HepG2 (cell line): ENCODE data around the gene SOWAHA. TPM values are rescaled to one million over a fixed set of nuclear protein-coding genes. Genes with fewer than 3 reads are reported as not detected.
A peak's percentile ranks its signal among the peaks of the same experiment; 100 is the strongest.

Experiments
- ATF3 ChIP-seq: sonication (generic); formaldehyde crosslinking; IDR thresholded peaks from 2 replicates; pipeline ENCODE4 v1.4.0; 2020; ENCODE audit warnings: missing genetic modification reagents
- KDM1A ChIP-seq: IDR thresholded peaks from 2 replicates; pipeline ENCODE4 v1.6.1; 2016; ENCODE audit warnings: missing compliant biosample characterization
- KIAA2018 ChIP-seq: sonication (generic); formaldehyde crosslinking; IDR thresholded peaks from 2 replicates; pipeline ENCODE4 v1.5.0; 2020; ENCODE audit warnings: mild to moderate bottlenecking, missing genetic modification reagents, borderline replicate concordance
- KLF11 ChIP-seq: IDR thresholded peaks from 2 replicates; pipeline ENCODE4 v1.6.1; 2016; ENCODE audit warnings: missing compliant biosample characterization
- MBNL3 ChIP-seq: fragments of 250-450 bp; sonication (Bioruptor Pico); conservative IDR thresholded peaks from 2 replicates; pipeline ENCODE4 v1.8.0; 2022; ENCODE audit warnings: mild to moderate bottlenecking, inconsistent platforms
- NR3C1 ChIP-seq: sonication (generic); formaldehyde crosslinking; IDR thresholded peaks from 2 replicates; pipeline ENCODE4 v1.4.0; 2020; ENCODE audit warnings: missing genetic modification reagents
- PLRG1 ChIP-seq: fragments of 450-650 bp; conservative IDR thresholded peaks from 2 replicates; pipeline ENCODE4 v1.6.1; 2016
- POGK ChIP-seq: sonication (generic); formaldehyde crosslinking; conservative IDR thresholded peaks from 2 replicates; pipeline ENCODE4 v1.8.0; 2022; ENCODE audit warnings: mild to moderate bottlenecking, moderate library complexity, missing genetic modification reagents
- SP140L ChIP-seq: sonication (generic); formaldehyde crosslinking; IDR thresholded peaks from 2 replicates; pipeline ENCODE4 v1.4.0; 2020; ENCODE audit warnings: missing genetic modification reagents, borderline replicate concordance
- SP5 ChIP-seq: IDR thresholded peaks from 2 replicates; pipeline ENCODE4 v1.6.1; 2016; ENCODE audit warnings: low read depth, borderline replicate concordance
- ZGPAT ChIP-seq: IDR thresholded peaks from 2 replicates; pipeline ENCODE4 v1.6.1; 2016; ENCODE audit warnings: mild to moderate bottlenecking
- ZMYM4 ChIP-seq: sonication (generic); formaldehyde crosslinking; IDR thresholded peaks from 2 replicates; pipeline ENCODE4 v1.8.1; 2023; ENCODE audit warnings: mild to moderate bottlenecking, missing genetic modification reagents
- ZNF235 ChIP-seq: sonication (generic); formaldehyde crosslinking; IDR thresholded peaks from 2 replicates; pipeline ENCODE4 v1.8.1; 2023; ENCODE audit warnings: mild to moderate bottlenecking, missing genetic modification reagents, borderline replicate concordance
- ZNF367 ChIP-seq: sonication (generic); formaldehyde crosslinking; IDR thresholded peaks from 2 replicates; pipeline ENCODE4 v1.4.0; 2020; ENCODE audit warnings: missing genetic modification reagents, borderline replicate concordance
- ZNF563 ChIP-seq: sonication (generic); formaldehyde crosslinking; IDR thresholded peaks from 2 replicates; pipeline ENCODE4 v1.8.0; 2022; ENCODE audit warnings: mild to moderate bottlenecking, moderate library complexity, missing genetic modification reagents
- ZNF605 ChIP-seq: sonication (generic); formaldehyde crosslinking; IDR thresholded peaks from 2 replicates; pipeline ENCODE4 v1.8.0; 2022; ENCODE audit warnings: mild to moderate bottlenecking, missing genetic modification reagents
- ZSCAN31 ChIP-seq: sonication (generic); formaldehyde crosslinking; IDR thresholded peaks from 2 replicates; pipeline ENCODE4 v1.5.0; 2020; ENCODE audit warnings: low read depth, mild to moderate bottlenecking, missing genetic modification reagents
- polyA plus RNA-seq, 8 experiments: library from polyadenylated mRNA; depleted of rRNA in 3 of 8; stranded (reverse) in 7 of 8; unstranded in 1 of 8; fragments of >200 nt; fragmentation: Illumina TruSeq in 4 of 8; extraction: Trizol in 4 of 8; gene quantifications; 2 replicates each; pipeline versions ENCODE4 v1.2.1 to v1.2.3, GENCODE V29; 2011 to 2016; ENCODE audit warnings: low read depth in 4 of 8, missing spikeins in 1 of 8, mixed read lengths in 1 of 8; ENCODE audit not compliant: insufficient read depth in 1 of 8
- total RNA-seq, 5 experiments: library from RNA; depleted of rRNA; stranded (reverse); fragments of >200 nt; fragmentation: Illumina TruSeq; extraction: Trizol; gene quantifications; 2 replicates each; pipeline ENCODE4 v1.2.3, GENCODE V29; 2016; ENCODE audit warnings: low read depth in 1 of 5

The SOWAHA gene
- total and polyA plus RNA-seq, 2 of the 13 experiments (the other 11 are each of a cell fraction or from before 2014, with no cell fraction given) = 0.95 to 1.9 TPM

GRCh38 chr5:132777209-132778069, 35.7 kb upstream of the SOWAHA start, which contains the start of gene SEPTIN8 (continued):
- 0 out of 2 replicates have a peak, but pooled peaks have one; percentile 12 for TF ChIP-seq ZMYM4
- TF ChIP-seq MBNL3 (CRISPR knock-in tag) = no peak
- no peak for TF ChIP-seq ATF3 (CRISPR knock-in tag)
- no peak for TF ChIP-seq ZSCAN31
- peak; percentile 45; the same call in 1 of the 2 replicates for TF ChIP-seq POGK
- no peak for TF ChIP-seq KLF11 (CRISPR knock-in tag)
- no peak for TF ChIP-seq SP140L (CRISPR knock-in tag)
- TF ChIP-seq ZGPAT (CRISPR knock-in tag) = peak; percentile 40; the same call in 1 of the 2 replicates
- TF ChIP-seq SP5 (CRISPR knock-in tag) = no peak
- TF ChIP-seq NR3C1 = no peak
- TF ChIP-seq ZNF605 (CRISPR knock-in tag) = peak; percentile 44; the same call in 1 of the 2 replicates
- no peak for TF ChIP-seq ZNF235 (CRISPR knock-in tag)
- TF ChIP-seq KDM1A (CRISPR knock-in tag) = no peak
- no peak for TF ChIP-seq ZNF367
- TF ChIP-seq PLRG1 = no peak
- no peak for TF ChIP-seq KIAA2018 (CRISPR knock-in tag)
- TF ChIP-seq ZNF563 = no peak
